Activated CD8-positive, alpha-beta T cell treated with anti-CD3 and anti-CD28 coated beads, Interleukin-2, amount 10 ng/mL, durations not matched to agents 7 days and 5 days (primary cell): ENCODE data around the gene NR1H3. TPM values are rescaled to one million over a fixed set of nuclear protein-coding genes. Genes with fewer than 3 reads are reported as not detected.

ENCODE experiments used
- ATAC-seq: fragments of 150-1000 bp; cut with Tn5 transposase; one replicate; pipeline ENCODE4 v1.10.0; 2021; ENCODE audit warnings: moderate library complexity
- CTCF ChIA-PET: fragments of 350-600 bp; sonication (Branson Sonifier 250); formaldehyde crosslinking; loops from one replicate; lab custom pipeline; 2021; ENCODE audit warnings: antibody characterized with exemption; lab: Charles Lee
- POLR2A ChIA-PET: fragments of 350-600 bp; sonication (Branson Sonifier 250); formaldehyde crosslinking; loops from one replicate; lab custom pipeline; 2021; ENCODE audit warnings: antibody characterized with exemption; lab: Charles Lee
- DNase-seq: peaks from one replicate; pipeline ENCODE4 v3.0.0-alpha.2; 2020
- H3K27ac Mint-ChIP-seq: one replicate; pipeline ENCODE4 v1.8.0; 2021; ENCODE audit warnings: mild to moderate bottlenecking, mixed read lengths
- H3K27me3 Mint-ChIP-seq: one replicate; pipeline ENCODE4 v1.8.0; 2021; ENCODE audit warnings: low read depth, mixed read lengths
- H3K36me3 Mint-ChIP-seq: one replicate; pipeline ENCODE4 v1.8.0; 2021; ENCODE audit warnings: low read depth, mixed read lengths
- H3K4me1 Mint-ChIP-seq: one replicate; pipeline ENCODE4 v1.8.0; 2021; ENCODE audit warnings: low read depth, mixed read lengths
- H3K4me3 Mint-ChIP-seq: one replicate; pipeline ENCODE4 v1.8.0; 2021; ENCODE audit warnings: mild to moderate bottlenecking, mixed read lengths
- H3K9me3 Mint-ChIP-seq: one replicate; pipeline ENCODE4 v1.8.0; 2022; ENCODE audit warnings: mixed read lengths; ENCODE audit not compliant: insufficient read depth
- total RNA-seq, 2 experiments: library from RNA; stranded (reverse); gene quantifications; one replicate each; pipeline ENCODE4 v1.2.3, GENCODE V29; 2021

The NR1H3 gene
- total RNA-seq, 2 experiments from 2014 or later, result 11.7 to 12.6 TPM

GRCh38 chr11:47269829-47270305, 12.1 kb downstream of the NR1H3 start, which contains the start of gene MADD:
TSS of gene MADD (plus strand) at chr11:47270133.
- CTCF ChIA-PET, result interaction anchor here (0.6 to 5.2 kb wide), 4 partner anchors 11 to 90 kb away, joined by 3 to 54 read pairs (median 10); partner anchors contain the start of genes DDB2 and NR1H3
- no peaks in the 10 kb centered on the region for H3K27me3 Mint-ChIP-seq
- H3K36me3 Mint-ChIP-seq, result peaks cover 15% of the 10 kb centered on the region

GRCh38 chr11:47270331-47271271, 12.8 kb downstream of the NR1H3 start:
- Mint-ChIP-seq H3K27ac (peak overlapping the region; percentile 77), H3K36me3 (peaks cover 14% of the 10 kb centered on the region), H3K4me1 (peaks cover 55% of the 10 kb centered on the region), H3K9me3 (no peaks in the 10 kb centered on the region), H3K4me3 (peak overlapping the region; percentile 80), H3K27me3 (no peaks in the 10 kb centered on the region)
- ChIA-PET CTCF (interaction anchor here (0.6 to 5.2 kb wide), 12 partner anchors 10 to 548 kb away, joined by 3 to 54 read pairs (median 4); partner anchors contain the start of genes ACP2, DDB2 and NR1H3), POLR2A (interaction anchor here (0.8 to 3.4 kb wide), 9 partner anchors 11 to 157 kb away, joined by 3 to 26 read pairs (median 3); partner anchors contain the start of genes ACP2 and DDB2)
- ATAC-seq (no peak), DNase-seq (peak; percentile 57)

More at GRCh38 chr11:47269829-47270305, 12.1 kb downstream of the NR1H3 start, which contains the start of gene MADD:
- Mint-ChIP-seq H3K4me1 (peaks cover 62% of the 10 kb centered on the region), H3K4me3 (peak within 1 kb of the TSS; percentile 84), H3K27ac (peak within 1 kb of the TSS; percentile 98), H3K9me3 (no peaks in the 10 kb centered on the region)
- POLR2A ChIA-PET, result interaction anchor here (1.1 to 3.4 kb wide), 3 partner anchors 12 to 55 kb away, joined by 4 to 26 read pairs (median 16); partner anchors contain the start of genes ACP2 and DDB2
- DNase-seq (peak; percentile 92), ATAC-seq (peak; percentile 84)

- Mint-ChIP-seq H3K36me3 (peaks cover 22% of the 10 kb centered on the region), H3K27me3 (no peaks in the 10 kb centered on the region), H3K4me1 (peaks cover 49% of the 10 kb centered on the region), H3K27ac (peak overlapping the region; percentile 76), H3K4me3 (peak overlapping the region; percentile 80), H3K9me3 (no peaks in the 10 kb centered on the region)
- ChIA-PET POLR2A (interaction anchor here (0.8 to 3.4 kb wide), 8 partner anchors 23 to 156 kb away, joined by 3 to 26 read pairs (median 3); partner anchors contain the start of genes ACP2 and DDB2), CTCF (interaction anchor here (0.6 to 5.2 kb wide), 12 partner anchors 10 to 549 kb away, joined by 3 to 54 read pairs (median 4); partner anchors contain the start of genes ACP2, DDB2 and NR1H3)
- DNase-seq (no peak), ATAC-seq (no peak)
These were observed 13.5 kb downstream of the NR1H3 start for GRCh38 chr11:47271328-47271727.

GRCh38 chr11:47271961-47272661, 14.3 kb downstream of the NR1H3 start:
- CTCF ChIA-PET, result interaction anchor here (0.7 to 5.2 kb wide), 10 partner anchors 14 to 140 kb away, joined by 3 to 54 read pairs (median 4); partner anchors contain the start of genes ACP2, DDB2 and NR1H3
- Mint-ChIP-seq H3K4me1 (peaks cover 49% of the 10 kb centered on the region), H3K9me3 (no peaks in the 10 kb centered on the region), H3K27me3 (no peaks in the 10 kb centered on the region), H3K36me3 (peaks cover 28% of the 10 kb centered on the region), H3K4me3 (peak overlapping the region; percentile 80), H3K27ac (peak overlapping the region; percentile 76)
- ATAC-seq, result no peak
- peak; percentile 42 for DNase-seq
- POLR2A ChIA-PET, result interaction anchor here (0.6 to 3.4 kb wide), 7 partner anchors 24 to 135 kb away, joined by 3 to 26 read pairs (median 7); partner anchors contain the start of genes ACP2 and DDB2

GRCh38 chr11:47272706-47273105, 14.9 kb downstream of the NR1H3 start:
- H3K27me3 Mint-ChIP-seq, result no peaks in the 10 kb centered on the region
- no peak overlapping the region for H3K27ac Mint-ChIP-seq
- no peak overlapping the region for H3K4me3 Mint-ChIP-seq
- ATAC-seq (no peak), DNase-seq (no peak)
- peaks cover 28% of the 10 kb centered on the region for H3K36me3 Mint-ChIP-seq
- POLR2A ChIA-PET, result interaction anchor here (0.6 to 3.4 kb wide), 5 partner anchors 25 to 95 kb away, joined by 3 to 26 read pairs (median 7); partner anchors contain the start of genes ACP2 and DDB2
- H3K9me3 Mint-ChIP-seq, result no peaks in the 10 kb centered on the region
- H3K4me1 Mint-ChIP-seq, result peaks cover 44% of the 10 kb centered on the region
- CTCF ChIA-PET, result interaction anchor here (0.7 to 5.2 kb wide), 11 partner anchors 14 to 140 kb away, joined by 3 to 54 read pairs (median 4); partner anchors contain the start of genes ACP2, DDB2 and NR1H3

- Mint-ChIP-seq H3K27me3 (no peaks in the 10 kb centered on the region), H3K4me3 (no peak overlapping the region), H3K4me1 (peaks cover 28% of the 10 kb centered on the region), H3K27ac (no peak overlapping the region), H3K36me3 (peaks cover 42% of the 10 kb centered on the region), H3K9me3 (no peaks in the 10 kb centered on the region)
- ATAC-seq (no peak), DNase-seq (no peak)
- POLR2A ChIA-PET, result no interaction called here
- CTCF ChIA-PET, result interaction anchor here (1.3 to 5.2 kb wide), 3 partner anchors 16 to 96 kb away, joined by 3 to 54 read pairs (median 15); partner anchors contain the start of gene NR1H3
These were observed 16.9 kb downstream of the NR1H3 start for GRCh38 chr11:47274495-47275235.

GRCh38 chr11:47276923-47277322, 19.1 kb downstream of the NR1H3 start:
- ATAC-seq (no peak), DNase-seq (no peak)
- Mint-ChIP-seq H3K36me3 (peaks cover 55% of the 10 kb centered on the region), H3K9me3 (no peaks in the 10 kb centered on the region), H3K4me3 (no peak overlapping the region), H3K27ac (no peak overlapping the region), H3K4me1 (peaks cover 16% of the 10 kb centered on the region), H3K27me3 (no peaks in the 10 kb centered on the region)
- ChIA-PET POLR2A (no interaction called here), CTCF (no interaction called here)

GRCh38 chr11:47278058-47278457, 20.3 kb downstream of the NR1H3 start:
- no peaks in the 10 kb centered on the region for H3K9me3 Mint-ChIP-seq
- DNase-seq (no peak), ATAC-seq (no peak)
- H3K4me1 Mint-ChIP-seq, result peaks cover 5% of the 10 kb centered on the region
- no peaks in the 10 kb centered on the region for H3K27me3 Mint-ChIP-seq
- no peak overlapping the region for H3K27ac Mint-ChIP-seq
- H3K4me3 Mint-ChIP-seq, result no peak overlapping the region
- CTCF ChIA-PET, result no interaction called here
- POLR2A ChIA-PET, result no interaction called here
- H3K36me3 Mint-ChIP-seq, result peaks cover 63% of the 10 kb centered on the region

GRCh38 chr11:47278769-47279168, 21.0 kb downstream of the NR1H3 start:
- Mint-ChIP-seq H3K27me3 (no peaks in the 10 kb centered on the region), H3K4me3 (no peak overlapping the region), H3K9me3 (no peaks in the 10 kb centered on the region), H3K27ac (no peak overlapping the region), H3K4me1 (peaks cover 2% of the 10 kb centered on the region), H3K36me3 (peaks cover 61% of the 10 kb centered on the region)
- ChIA-PET POLR2A (no interaction called here), CTCF (no interaction called here)
- DNase-seq (no peak), ATAC-seq (no peak)

GRCh38 chr11:47280099-47280498, 22.3 kb downstream of the NR1H3 start:
- H3K36me3 Mint-ChIP-seq, result peaks cover 62% of the 10 kb centered on the region
- ChIA-PET POLR2A (no interaction called here), CTCF (interaction anchor here (1.9 kb wide), 1 partner anchor 9 kb away, joined by 6 read pairs; no protein-coding TSS in a partner anchor)
- H3K27me3 Mint-ChIP-seq, result no peaks in the 10 kb centered on the region
- H3K9me3 Mint-ChIP-seq, result no peaks in the 10 kb centered on the region
- DNase-seq (no peak), ATAC-seq (no peak)
- no peaks in the 10 kb centered on the region for H3K4me1 Mint-ChIP-seq
- H3K4me3 Mint-ChIP-seq, result no peak overlapping the region
- H3K27ac Mint-ChIP-seq, result no peak overlapping the region
